Iris pigment epithelial cell (primary cell): ENCODE measurements around the gene EFS.
"Not testable (repeated sequence)": the region's sequence is repeated elsewhere in the genome, so short reads cannot be mapped to it uniquely, and the experiment has no call there.

Source experiments
- DNase-seq: peaks from one replicate; pipeline ENCODE4 v3.0.0-alpha.2; 2011; ENCODE audit warnings: low read depth

The EFS gene

GRCh38 chr14:23365036-23365731 lies at the start of gene EFS:
Gene EFS, minus strand, starts transcription at chr14:23365172. Its CDS starts 147 bp downstream, at chr14:23365025.
- DNase-seq: peak; percentile 34

GRCh38 chr14:23414254-23414653 lies 49.3 kb upstream of the EFS start:
- no peak for DNase-seq

GRCh38 chr14:23413681-23414080 lies 48.7 kb upstream of the EFS start:
- DNase-seq: no peak

- DNase-seq: no peak
These were observed 46.9 kb upstream of the EFS start for GRCh38 chr14:23411563-23412525.

GRCh38 chr14:23409966-23410635 lies 45.1 kb upstream of the EFS start:
- DNase-seq: no peak

- DNase-seq: no peak
These were observed 44.5 kb upstream of the EFS start for GRCh38 chr14:23409475-23409874.

- no peak for DNase-seq
These were observed 43.3 kb upstream of the EFS start for GRCh38 chr14:23408307-23408630.

- no peak for DNase-seq
These were observed 42.7 kb upstream of the EFS start, which contains the start of gene MYH6 for GRCh38 chr14:23407516-23408306. Gene MYH6, minus strand, starts transcription at chr14:23408273. Its CDS starts 1,050 bp downstream, at chr14:23407223.

- no peak for DNase-seq
These were observed 41.9 kb upstream of the EFS start for GRCh38 chr14:23406725-23407355.

- no peak for DNase-seq
These were observed 41.3 kb upstream of the EFS start for GRCh38 chr14:23406244-23406643.

GRCh38 chr14:23405516-23406025 lies 40.6 kb upstream of the EFS start:
- no peak for DNase-seq

- no peak for DNase-seq
These were observed 40.1 kb upstream of the EFS start for GRCh38 chr14:23405096-23405495.

GRCh38 chr14:23404331-23404900 lies 39.4 kb upstream of the EFS start:
- no peak for DNase-seq

- DNase-seq: no peak
These were observed 38.9 kb upstream of the EFS start for GRCh38 chr14:23403908-23404307.

- no peak for DNase-seq
These were observed 38.1 kb upstream of the EFS start for GRCh38 chr14:23403139-23403438.

- DNase-seq: no peak
These were observed 37.5 kb upstream of the EFS start for GRCh38 chr14:23402296-23403138.

GRCh38 chr14:23401291-23401690 lies 36.3 kb upstream of the EFS start:
- DNase-seq: no peak

GRCh38 chr14:23400496-23401149 lies 35.7 kb upstream of the EFS start:
- not testable (repeated sequence) for DNase-seq

- no peak for DNase-seq
These were observed 34.6 kb upstream of the EFS start for GRCh38 chr14:23399591-23399990.
